ENCODE results near the gene UCK1. TPM values are rescaled to one million over a fixed set of nuclear protein-coding genes. Genes with fewer than 3 reads are reported as not detected.

The UCK1 gene
- total and polyA plus RNA-seq, 4 donors: 13.4 to 34.1 (median 24.0) TPM

- Histone ChIP-seq H3K27ac (ENCODE audit: low read depth in 1 of 2, low read length in 2 of 2) (no peak overlapping the region), H3K4me1 (ENCODE audit: control insufficient read depth in 4 of 4, insufficient read depth in 4 of 4, low read length in 3 of 4) (no peaks in the 10 kb centered on the region), H3K4me3 (ENCODE audit: low read depth in 1 of 3, low read length in 3 of 3) (no peak overlapping the region), H3K36me3 (ENCODE audit: control insufficient read depth in 4 of 4, insufficient read depth in 3 of 4, low read depth in 1 of 4, low read length in 3 of 4) (peaks cover 37 to 93% (median 69%) of the 10 kb centered on the region in 4 donors), H3K9me3 (ENCODE audit: control insufficient read depth in 4 of 4, low read length in 3 of 4) (no peaks in the 10 kb centered on the region), H3K27me3 (ENCODE audit: control insufficient read depth in 4 of 4, insufficient read depth in 4 of 4, low read length in 3 of 4) (no peaks in the 10 kb centered on the region), H3K9ac (ENCODE audit: low read depth in 1 of 2, low read length in 2 of 2) (no peak overlapping the region)
- no peak for DNase-seq (ENCODE audit: low spot score)
- 92% methylated on average over 46 of the region's 46 CpGs for WGBS
- TF ChIP-seq MAX (IDR thresholded peaks at IDR 0.05) (no peak), NR2F2 (IDR thresholded peaks at IDR 0.05) (no peak), RAD21 (IDR thresholded peaks at IDR 0.05) (no peak), JUND (IDR thresholded peaks at IDR 0.05) (no peak), CTCF (IDR thresholded peaks at IDR 0.05; ENCODE audit: low read depth, low read length, missing input control) (no peak), ZBTB33 (IDR thresholded peaks at IDR 0.05) (no peak), SP1 (IDR thresholded peaks at IDR 0.05) (no peak), FOXA2 (IDR thresholded peaks at IDR 0.05) (no peak), GABPA (IDR thresholded peaks at IDR 0.05 in 1 of 2, conservative IDR thresholded peaks at IDR 0.05 in 1 of 2) (no peak), TAF1 (conservative IDR thresholded peaks at IDR 0.05) (no peak), HNF4G (IDR thresholded peaks at IDR 0.05) (no peak), RXRA (IDR thresholded peaks at IDR 0.05) (no peak), YY1 (IDR thresholded peaks at IDR 0.05) (no peak), HNF4A (conservative IDR thresholded peaks at IDR 0.05) (no peak), FOXA1 (IDR thresholded peaks at IDR 0.05) (no peak)
Measured at GRCh38 chr9:131475111-131475955, 55.7 kb downstream of the UCK1 start.

- Histone ChIP-seq H3K9ac (ENCODE audit: low read depth in 1 of 2, low read length in 2 of 2) (no peak overlapping the region), H3K4me1 (ENCODE audit: control insufficient read depth in 4 of 4, insufficient read depth in 4 of 4, low read length in 3 of 4) (no peaks in the 10 kb centered on the region), H3K27me3 (ENCODE audit: control insufficient read depth in 4 of 4, insufficient read depth in 4 of 4, low read length in 3 of 4) (no peaks in the 10 kb centered on the region), H3K27ac (ENCODE audit: low read depth in 1 of 2, low read length in 2 of 2) (no peak overlapping the region), H3K9me3 (ENCODE audit: control insufficient read depth in 4 of 4, low read length in 3 of 4) (no peaks in the 10 kb centered on the region), H3K36me3 (ENCODE audit: control insufficient read depth in 4 of 4, insufficient read depth in 3 of 4, low read depth in 1 of 4, low read length in 3 of 4) (peaks cover 38 to 93% (median 68%) of the 10 kb centered on the region in 4 donors), H3K4me3 (ENCODE audit: low read depth in 1 of 3, low read length in 3 of 3) (no peak overlapping the region)
- TF ChIP-seq GABPA (IDR thresholded peaks at IDR 0.05 in 1 of 2, conservative IDR thresholded peaks at IDR 0.05 in 1 of 2): no peak
- no peak for TF ChIP-seq RAD21 (IDR thresholded peaks at IDR 0.05)
- TF ChIP-seq RXRA (IDR thresholded peaks at IDR 0.05): no peak
- no peak for TF ChIP-seq FOXA2 (IDR thresholded peaks at IDR 0.05)
- no peak for TF ChIP-seq HNF4A (conservative IDR thresholded peaks at IDR 0.05)
- TF ChIP-seq MAX (IDR thresholded peaks at IDR 0.05): no peak
- no peak for TF ChIP-seq NR2F2 (IDR thresholded peaks at IDR 0.05)
- no peak for TF ChIP-seq TAF1 (conservative IDR thresholded peaks at IDR 0.05)
- TF ChIP-seq JUND (IDR thresholded peaks at IDR 0.05): no peak
- no peak for TF ChIP-seq SP1 (IDR thresholded peaks at IDR 0.05)
- no peak for TF ChIP-seq CTCF (IDR thresholded peaks at IDR 0.05; ENCODE audit: low read depth, low read length, missing input control)
- TF ChIP-seq FOXA1 (IDR thresholded peaks at IDR 0.05): no peak
- TF ChIP-seq YY1 (IDR thresholded peaks at IDR 0.05): no peak
- TF ChIP-seq EGR1 (IDR thresholded peaks at IDR 0.05; ENCODE audit: low read depth in 2 of 2): no peak
- TF ChIP-seq HNF4G (IDR thresholded peaks at IDR 0.05): no peak
- TF ChIP-seq ATF3 (IDR thresholded peaks at IDR 0.05): no peak
- no peak for TF ChIP-seq ZBTB33 (IDR thresholded peaks at IDR 0.05)
- WGBS: 93% methylated on average over 16 of the region's 16 CpGs
- DNase-seq (ENCODE audit: low spot score): no peak
Measured at GRCh38 chr9:131474711-131475110, 56.4 kb downstream of the UCK1 start.

All from liver (tissue), 9 donors.